T-helper 2 cell treated with Interferon-gamma antibody and Interleukin-4, amounts not matched to agents 5 μg/mL and 100 μg/mL, for 36 hours (primary cell): Measurements from ENCODE around the gene AKR1C3.
"Not testable (repeated sequence)": the region's sequence is repeated elsewhere in the genome, so short reads cannot be mapped to it uniquely, and the experiment has no call there.

Source experiments
- DNase-seq: peaks from one replicate; pipeline ENCODE4 v3.0.0; 2021; ENCODE audit warnings: low spot score
- H3K27ac Mint-ChIP-seq: one replicate; pipeline ENCODE4 v1.8.0; 2021; ENCODE audit warnings: mild to moderate bottlenecking, mixed read lengths
- H3K27me3 Mint-ChIP-seq: one replicate; pipeline ENCODE4 v1.8.0; 2021; ENCODE audit warnings: low read depth, mixed read lengths
- H3K36me3 Mint-ChIP-seq: one replicate; pipeline ENCODE4 v1.8.0; 2021; ENCODE audit warnings: low read depth, mixed read lengths
- H3K4me1 Mint-ChIP-seq: one replicate; pipeline ENCODE4 v1.8.0; 2021; ENCODE audit warnings: low read depth, mixed read lengths
- H3K4me3 Mint-ChIP-seq: one replicate; pipeline ENCODE4 v1.8.0; 2022; ENCODE audit warnings: mild to moderate bottlenecking, moderate library complexity, mixed read lengths
- H3K9me3 Mint-ChIP-seq: one replicate; pipeline ENCODE4 v1.8.0; 2021; ENCODE audit warnings: mixed read lengths

AKR1C3 gene

GRCh38 chr10:5102479-5102878, 8.3 kb downstream of the AKR1C3 start:
- H3K9me3 Mint-ChIP-seq, H3K36me3 Mint-ChIP-seq, H3K4me1 Mint-ChIP-seq, DNase-seq, H3K27ac Mint-ChIP-seq, H3K27me3 Mint-ChIP-seq, H3K4me3 Mint-ChIP-seq: not testable (repeated sequence)

GRCh38 chr10:5103481-5103880, 9.3 kb downstream of the AKR1C3 start:
- no peaks in the 10 kb centered on the region for H3K9me3 Mint-ChIP-seq
- H3K27me3 Mint-ChIP-seq = peaks cover 2% of the 10 kb centered on the region
- DNase-seq = no peak
- no peaks in the 10 kb centered on the region for H3K4me1 Mint-ChIP-seq
- no peaks in the 10 kb centered on the region for H3K36me3 Mint-ChIP-seq
- no peak overlapping the region for H3K27ac Mint-ChIP-seq
- H3K4me3 Mint-ChIP-seq = no peak overlapping the region

GRCh38 chr10:5105626-5106025, 11.4 kb downstream of the AKR1C3 start:
- H3K4me3 Mint-ChIP-seq = no peak overlapping the region
- H3K9me3 Mint-ChIP-seq = no peaks in the 10 kb centered on the region
- H3K27me3 Mint-ChIP-seq = no peaks in the 10 kb centered on the region
- H3K4me1 Mint-ChIP-seq = no peaks in the 10 kb centered on the region
- no peak overlapping the region for H3K27ac Mint-ChIP-seq
- DNase-seq = no peak
- no peaks in the 10 kb centered on the region for H3K36me3 Mint-ChIP-seq

- Mint-ChIP-seq H3K4me1 (no peaks in the 10 kb centered on the region), H3K9me3 (no peaks in the 10 kb centered on the region), H3K4me3 (no peak overlapping the region), H3K27me3 (no peaks in the 10 kb centered on the region), H3K36me3 (no peaks in the 10 kb centered on the region), H3K27ac (no peak overlapping the region)
- no peak for DNase-seq
Measured at GRCh38 chr10:5106553-5106952, 12.3 kb downstream of the AKR1C3 start.

- no peaks in the 10 kb centered on the region for H3K36me3 Mint-ChIP-seq
- no peak overlapping the region for H3K4me3 Mint-ChIP-seq
- DNase-seq = no peak
- H3K27me3 Mint-ChIP-seq = no peaks in the 10 kb centered on the region
- H3K4me1 Mint-ChIP-seq = no peaks in the 10 kb centered on the region
- no peaks in the 10 kb centered on the region for H3K9me3 Mint-ChIP-seq
- H3K27ac Mint-ChIP-seq = no peak overlapping the region
Measured at GRCh38 chr10:5107860-5108526, 13.8 kb downstream of the AKR1C3 start.

GRCh38 chr10:5108658-5109416, 14.6 kb downstream of the AKR1C3 start:
- Mint-ChIP-seq H3K9me3 (no peaks in the 10 kb centered on the region), H3K4me1 (no peaks in the 10 kb centered on the region), H3K27ac (no peak overlapping the region), H3K4me3 (no peak overlapping the region), H3K36me3 (no peaks in the 10 kb centered on the region), H3K27me3 (no peaks in the 10 kb centered on the region)
- DNase-seq = no peak

GRCh38 chr10:5109861-5110260, 15.6 kb downstream of the AKR1C3 start:
- H3K27ac Mint-ChIP-seq = not testable (repeated sequence)

GRCh38 chr10:5116621-5117020, 22.4 kb downstream of the AKR1C3 start:
- peaks cover 3% of the 10 kb centered on the region for H3K9me3 Mint-ChIP-seq
- H3K27ac Mint-ChIP-seq = no peak overlapping the region
- no peaks in the 10 kb centered on the region for H3K4me1 Mint-ChIP-seq
- H3K4me3 Mint-ChIP-seq = no peak overlapping the region
- H3K36me3 Mint-ChIP-seq = no peaks in the 10 kb centered on the region
- H3K27me3 Mint-ChIP-seq = no peaks in the 10 kb centered on the region
- no peak for DNase-seq

More at GRCh38 chr10:5109861-5110260, 15.6 kb downstream of the AKR1C3 start:
- not testable (repeated sequence) for H3K9me3 Mint-ChIP-seq, H3K4me3 Mint-ChIP-seq, H3K4me1 Mint-ChIP-seq, H3K36me3 Mint-ChIP-seq, H3K27me3 Mint-ChIP-seq, DNase-seq

GRCh38 chr10:5117026-5117425, 22.8 kb downstream of the AKR1C3 start:
- H3K27me3 Mint-ChIP-seq = no peaks in the 10 kb centered on the region
- peaks cover 3% of the 10 kb centered on the region for H3K9me3 Mint-ChIP-seq
- H3K4me1 Mint-ChIP-seq = no peaks in the 10 kb centered on the region
- no peak overlapping the region for H3K27ac Mint-ChIP-seq
- no peak for DNase-seq
- H3K36me3 Mint-ChIP-seq = no peaks in the 10 kb centered on the region
- H3K4me3 Mint-ChIP-seq = no peak overlapping the region

- not testable (repeated sequence) for H3K4me1 Mint-ChIP-seq, H3K9me3 Mint-ChIP-seq, H3K36me3 Mint-ChIP-seq, H3K27me3 Mint-ChIP-seq, DNase-seq, H3K27ac Mint-ChIP-seq, H3K4me3 Mint-ChIP-seq
Measured at GRCh38 chr10:5119997-5120396, 25.8 kb downstream of the AKR1C3 start.

GRCh38 chr10:5123886-5124285, 29.7 kb downstream of the AKR1C3 start:
- no peaks in the 10 kb centered on the region for H3K36me3 Mint-ChIP-seq
- H3K27ac Mint-ChIP-seq = no peak overlapping the region
- no peak for DNase-seq
- no peaks in the 10 kb centered on the region for H3K4me1 Mint-ChIP-seq
- no peaks in the 10 kb centered on the region for H3K27me3 Mint-ChIP-seq
- H3K4me3 Mint-ChIP-seq = no peak overlapping the region
- peaks cover 3% of the 10 kb centered on the region for H3K9me3 Mint-ChIP-seq

- peaks cover 3% of the 10 kb centered on the region for H3K9me3 Mint-ChIP-seq
- peaks cover 2% of the 10 kb centered on the region for H3K27me3 Mint-ChIP-seq
- no peak for DNase-seq
- no peaks in the 10 kb centered on the region for H3K36me3 Mint-ChIP-seq
- H3K4me3 Mint-ChIP-seq = no peak overlapping the region
- no peaks in the 10 kb centered on the region for H3K4me1 Mint-ChIP-seq
- H3K27ac Mint-ChIP-seq = no peak overlapping the region
Measured at GRCh38 chr10:5125315-5126044, 31.3 kb downstream of the AKR1C3 start.

- H3K27ac Mint-ChIP-seq = no peak overlapping the region
- H3K4me3 Mint-ChIP-seq = no peak overlapping the region
- DNase-seq = no peak
- no peaks in the 10 kb centered on the region for H3K4me1 Mint-ChIP-seq
- peaks cover 33% of the 10 kb centered on the region for H3K9me3 Mint-ChIP-seq
- no peaks in the 10 kb centered on the region for H3K36me3 Mint-ChIP-seq
- H3K27me3 Mint-ChIP-seq = no peaks in the 10 kb centered on the region
Measured at GRCh38 chr10:5135581-5135980, 41.4 kb downstream of the AKR1C3 start.

- Mint-ChIP-seq H3K36me3 (no peaks in the 10 kb centered on the region), H3K27ac (no peak overlapping the region), H3K4me1 (no peaks in the 10 kb centered on the region), H3K9me3 (peaks cover 33% of the 10 kb centered on the region), H3K4me3 (no peak overlapping the region), H3K27me3 (no peaks in the 10 kb centered on the region)
- DNase-seq = no peak
Measured at GRCh38 chr10:5136468-5137087, 42.4 kb downstream of the AKR1C3 start.
